HuH-7.5 (cell line): ENCODE results near the gene DNAAF5.

Experiments
- DNase-seq: peaks from one replicate; pipeline ENCODE4 v3.0.0; 2011; ENCODE audit warnings: low spot score

DNAAF5 gene

GRCh38 chr7:815284-816216 is 89.1 kb downstream of the DNAAF5 start:
- DNase-seq: peak; percentile 48

GRCh38 chr7:816300-816750 is 89.8 kb downstream of the DNAAF5 start:
- peak; percentile 99 for DNase-seq

- peak; percentile 65 for DNase-seq
These were observed 90.5 kb downstream of the DNAAF5 start for GRCh38 chr7:816751-817671.

- peak; percentile 55 for DNase-seq
These were observed 91.7 kb downstream of the DNAAF5 start for GRCh38 chr7:818031-818699.

- no peak for DNase-seq
These were observed 93.8 kb downstream of the DNAAF5 start for GRCh38 chr7:820341-820740.

GRCh38 chr7:821688-822087 is 95.2 kb downstream of the DNAAF5 start:
- no peak for DNase-seq

- no peak for DNase-seq
These were observed 96.3 kb downstream of the DNAAF5 start for GRCh38 chr7:822692-823276.

- DNase-seq: no peak
These were observed 97.2 kb downstream of the DNAAF5 start for GRCh38 chr7:823649-824048.

- no peak for DNase-seq
These were observed 97.6 kb downstream of the DNAAF5 start for GRCh38 chr7:824081-824480.

- DNase-seq: no peak
These were observed 98.2 kb downstream of the DNAAF5 start for GRCh38 chr7:824664-825063.

GRCh38 chr7:825386-825785 is 98.9 kb downstream of the DNAAF5 start:
- DNase-seq: no peak

- no peak for DNase-seq
These were observed 99.9 kb downstream of the DNAAF5 start for GRCh38 chr7:826230-826917.

- no peak for DNase-seq
These were observed 102.5 kb downstream of the DNAAF5 start for GRCh38 chr7:828793-829561.

GRCh38 chr7:830069-830468 is 103.6 kb downstream of the DNAAF5 start:
- no peak for DNase-seq

GRCh38 chr7:831596-832166 is 105.2 kb downstream of the DNAAF5 start:
- DNase-seq: peak; percentile 58

GRCh38 chr7:832167-832967 is 105.9 kb downstream of the DNAAF5 start, which contains the start of gene SUN1:
TSS of gene SUN1 (plus strand) at chr7:832476. CDS start at chr7:832525, 49 bp downstream.
- no peak for DNase-seq

GRCh38 chr7:832968-833424 is 106.5 kb downstream of the DNAAF5 start:
- no peak for DNase-seq

GRCh38 chr7:833601-834258 is 107.2 kb downstream of the DNAAF5 start:
- DNase-seq: no peak
